ENCODE data around the gene COPZ1. TPM values are rescaled to one million over a fixed set of nuclear protein-coding genes. Genes with fewer than 3 reads are reported as not detected.

COPZ1 gene
- total RNA-seq, 1 experiment from 2014 or later: 293 TPM

DNA sequence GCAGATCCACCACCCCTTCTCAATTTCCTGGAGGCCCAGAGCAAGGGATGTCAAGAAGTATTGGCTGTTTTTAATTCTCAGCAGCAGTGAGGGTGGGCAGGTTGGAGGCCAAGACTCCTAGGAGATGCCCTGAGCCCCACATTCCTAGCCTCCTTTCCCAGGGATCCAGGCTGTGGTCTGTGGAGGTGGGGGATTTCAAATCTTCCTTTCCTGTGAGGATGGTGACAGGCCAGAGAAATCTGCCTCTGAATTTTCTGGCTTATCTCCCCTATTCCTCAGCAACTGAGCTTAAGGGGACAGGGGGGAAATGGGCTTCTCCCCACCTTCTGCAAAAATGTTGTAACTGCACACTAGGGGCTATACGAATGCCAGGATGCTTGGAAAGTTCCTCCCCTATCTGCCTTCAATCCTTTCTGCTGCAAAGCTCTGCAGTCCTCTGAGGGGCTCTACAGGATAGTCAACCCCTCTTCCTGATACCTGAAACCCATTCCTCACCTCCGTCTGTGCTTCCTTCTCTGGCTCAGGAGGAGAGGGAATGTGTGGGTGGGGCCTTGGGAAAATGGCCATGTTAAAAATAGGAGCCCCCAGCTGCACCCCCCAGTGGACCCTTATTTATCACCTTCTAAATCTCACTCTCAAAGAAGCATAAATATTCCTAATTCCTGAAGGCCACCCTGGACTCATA lies 32.7 kb downstream of the COPZ1 start:
- DNase-seq (ENCODE audit: extremely low read depth, low read depth): no peak

- DNase-seq (ENCODE audit: extremely low read depth, low read depth): no peak
Measured at GRCh38 chr12:54358191-54358944, 33.4 kb downstream of the COPZ1 start.

DNA sequence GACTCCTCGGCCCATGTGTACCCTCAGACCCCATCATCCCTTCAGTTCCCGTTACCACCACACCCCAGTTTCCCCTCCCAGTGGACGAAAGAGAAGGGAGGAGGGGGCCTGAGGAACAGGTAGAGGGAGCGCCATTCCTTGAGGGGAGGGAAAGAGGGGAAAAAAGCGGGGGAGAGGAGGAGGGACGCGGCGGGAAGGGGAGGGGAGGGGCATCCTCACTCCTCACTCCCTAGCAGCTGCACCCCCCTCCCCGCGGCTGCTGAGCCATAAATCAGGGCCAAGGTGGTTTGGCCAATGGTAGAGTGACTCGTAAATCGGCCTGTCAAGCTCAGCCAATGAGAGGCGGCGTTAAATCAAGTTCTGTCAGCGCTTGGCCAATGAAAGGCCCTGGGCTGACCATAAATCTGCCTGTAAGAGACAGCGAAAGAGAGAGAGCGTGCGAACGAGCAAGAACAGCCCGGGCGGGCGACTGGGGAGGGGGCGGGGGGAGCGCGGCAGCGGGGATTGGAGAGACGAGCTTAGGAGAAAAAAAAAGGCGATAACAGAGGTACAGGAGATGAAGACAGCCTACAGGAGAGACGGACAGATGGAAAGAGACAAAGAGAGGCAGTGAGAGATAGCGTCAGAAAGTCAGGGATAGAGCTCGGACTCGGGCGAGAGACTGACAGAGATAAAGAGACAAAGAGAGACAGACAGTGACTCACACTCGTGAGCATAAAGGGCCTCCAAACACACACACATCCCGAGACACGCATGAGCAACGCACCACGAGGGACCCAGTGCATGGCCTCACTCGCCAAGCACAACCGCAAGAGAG lies 34.2 kb downstream of the COPZ1 start:
- peak; percentile 99 for DNase-seq (ENCODE audit: extremely low read depth, low read depth)

GRCh38 chr12:54359762-54360351 lies 34.9 kb downstream of the COPZ1 start:
- no peak for DNase-seq (ENCODE audit: extremely low read depth, low read depth)

DNA sequence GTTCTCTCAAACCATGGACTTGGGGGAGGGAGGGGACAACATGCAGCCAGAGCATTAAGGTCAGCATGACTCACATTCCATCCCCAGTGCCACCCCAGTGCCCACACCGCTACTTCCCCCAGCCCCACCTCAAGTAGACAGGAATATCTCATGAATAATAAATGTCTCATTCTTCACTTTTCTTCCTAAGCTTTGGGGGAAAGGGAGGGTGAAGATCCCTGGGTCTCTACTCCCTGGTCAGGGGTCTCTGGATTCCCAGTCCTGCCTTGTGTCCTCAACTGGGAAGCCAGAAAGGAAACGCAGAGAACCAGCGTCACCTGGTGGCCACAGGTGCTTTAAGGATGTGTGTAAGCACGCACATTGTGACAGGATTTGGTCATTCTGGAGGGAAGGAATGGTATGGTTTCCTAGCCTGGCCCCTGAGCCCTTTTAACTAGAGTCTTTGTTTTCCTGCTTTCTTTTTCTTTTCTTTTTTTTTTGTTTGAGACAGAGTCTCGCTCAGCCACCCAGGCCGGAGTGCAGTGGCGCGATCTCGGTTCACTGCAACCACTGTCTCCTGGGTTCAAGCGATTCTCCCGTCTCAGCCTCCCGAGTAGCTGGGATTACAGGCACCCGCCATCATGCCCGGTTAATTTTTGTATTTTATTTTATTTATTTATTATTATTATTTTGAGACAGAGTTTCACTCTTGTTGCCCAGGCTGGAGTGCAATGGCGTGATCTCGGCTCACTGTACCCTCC lies 36.0 kb downstream of the COPZ1 start:
- peak; percentile 85 for DNase-seq (ENCODE audit: extremely low read depth, low read depth)

GRCh38 chr12:54363047-54363446 lies 38.1 kb downstream of the COPZ1 start:
- no peak for DNase-seq (ENCODE audit: extremely low read depth, low read depth)

- no peak for DNase-seq (ENCODE audit: extremely low read depth, low read depth)
Measured at GRCh38 chr12:54363618-54364017, 38.7 kb downstream of the COPZ1 start.

DNA sequence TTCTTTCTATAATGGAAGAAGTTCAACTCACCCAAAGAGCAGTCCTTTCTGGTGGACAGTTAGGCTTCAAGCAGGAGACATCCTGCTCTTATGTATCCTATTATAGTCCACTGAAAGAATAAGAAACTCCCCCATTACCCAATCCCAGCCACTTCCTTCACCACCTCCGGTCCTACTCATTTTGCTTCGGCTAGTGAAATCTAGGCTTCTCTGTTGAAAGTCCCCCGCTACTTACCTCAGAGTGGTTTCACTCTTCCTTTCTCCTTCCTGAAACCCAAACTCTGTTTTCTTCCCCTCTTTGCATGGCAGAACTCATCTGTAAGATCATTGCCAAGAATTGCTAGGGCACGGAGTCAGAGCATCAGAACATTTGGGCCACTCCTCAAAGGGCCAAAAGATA lies 39.5 kb downstream of the COPZ1 start, which contains the start of gene GPR84:
Gene GPR84 (minus strand): TSS at position 74 of the 400 bp plus-strand sequence. CDS start 635 bp downstream, outside the sequence.
- no peak for DNase-seq (ENCODE audit: extremely low read depth, low read depth)

DNA sequence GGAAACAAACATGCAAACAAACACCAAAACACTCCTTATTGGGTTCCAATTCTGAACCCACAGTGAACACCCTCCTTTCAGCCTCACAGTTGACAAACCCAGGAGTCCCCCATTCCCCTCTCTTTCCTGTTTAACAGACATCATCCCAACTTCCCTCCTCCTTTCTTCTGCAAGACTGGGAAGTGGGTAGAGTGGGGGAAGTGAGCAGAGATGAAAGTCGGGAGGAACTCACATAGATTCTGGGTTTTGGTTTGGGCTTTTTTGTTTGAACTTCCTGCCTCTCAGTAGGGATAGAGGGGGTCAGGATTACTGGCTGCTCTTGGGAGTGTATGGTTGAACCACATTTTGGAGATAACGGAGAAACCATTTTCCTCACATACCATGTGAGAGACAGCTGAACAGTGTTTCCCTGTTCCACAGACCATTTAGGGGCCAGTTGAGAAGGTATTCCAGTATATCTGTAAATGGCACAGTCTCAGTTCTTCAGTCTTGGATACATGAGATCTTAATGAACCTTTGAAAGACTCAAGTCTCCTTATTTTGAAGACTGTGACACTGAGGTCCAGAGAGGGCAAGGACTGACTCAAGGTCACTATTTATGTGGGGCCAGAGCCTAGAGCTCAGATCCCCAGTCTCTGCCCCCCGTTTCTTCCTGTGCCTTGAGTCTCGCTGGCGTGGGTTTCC lies 43.2 kb downstream of the COPZ1 start:
- DNase-seq (ENCODE audit: extremely low read depth, low read depth): no peak

DNA sequence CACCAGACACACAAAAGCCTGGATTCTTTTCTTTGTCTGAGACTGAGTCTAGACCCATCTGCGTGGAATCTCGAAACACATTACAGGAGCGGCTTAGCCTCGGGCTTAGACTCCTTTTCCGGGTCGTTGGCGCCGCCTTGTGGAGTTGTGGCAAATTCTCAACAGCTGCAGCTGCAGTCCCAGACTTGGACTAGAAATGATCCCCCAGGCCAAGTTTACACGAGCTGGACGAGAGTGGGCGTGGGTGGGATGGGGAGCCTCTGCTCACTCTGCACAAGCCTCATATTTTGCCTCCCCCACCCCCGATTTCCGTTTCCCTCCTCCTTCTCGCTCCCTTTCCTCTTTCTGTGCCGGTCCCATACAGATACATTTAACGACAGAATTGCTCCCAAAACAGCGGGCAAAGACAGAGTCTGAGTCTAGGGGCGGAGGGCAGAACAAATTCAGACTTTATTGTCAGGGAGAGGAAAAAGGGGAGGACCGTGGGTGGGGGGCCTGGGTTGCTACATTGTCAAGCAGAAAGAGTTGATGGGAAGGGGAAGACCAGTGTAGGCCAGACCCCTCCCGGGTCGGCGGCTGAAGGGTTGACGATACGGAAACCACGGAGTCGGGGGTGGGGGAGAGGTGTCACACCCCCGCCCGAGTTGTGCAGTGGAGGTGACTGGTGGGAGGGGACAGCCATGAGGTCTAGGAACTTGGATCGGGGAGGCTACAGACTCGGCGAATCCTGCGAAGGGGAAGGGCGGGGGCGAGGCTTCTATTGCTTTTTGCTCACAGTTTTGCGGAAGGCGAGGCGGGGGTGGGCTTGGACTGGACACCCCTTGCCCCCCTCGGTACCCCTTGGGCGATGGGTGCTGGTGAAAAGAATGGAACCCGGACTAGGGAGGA lies 44.0 kb downstream of the COPZ1 start:
- peak; percentile 87 for DNase-seq (ENCODE audit: extremely low read depth, low read depth)

GRCh38 chr12:54369597-54370131 lies 44.7 kb downstream of the COPZ1 start:
- no peak for DNase-seq (ENCODE audit: extremely low read depth, low read depth)

DNA sequence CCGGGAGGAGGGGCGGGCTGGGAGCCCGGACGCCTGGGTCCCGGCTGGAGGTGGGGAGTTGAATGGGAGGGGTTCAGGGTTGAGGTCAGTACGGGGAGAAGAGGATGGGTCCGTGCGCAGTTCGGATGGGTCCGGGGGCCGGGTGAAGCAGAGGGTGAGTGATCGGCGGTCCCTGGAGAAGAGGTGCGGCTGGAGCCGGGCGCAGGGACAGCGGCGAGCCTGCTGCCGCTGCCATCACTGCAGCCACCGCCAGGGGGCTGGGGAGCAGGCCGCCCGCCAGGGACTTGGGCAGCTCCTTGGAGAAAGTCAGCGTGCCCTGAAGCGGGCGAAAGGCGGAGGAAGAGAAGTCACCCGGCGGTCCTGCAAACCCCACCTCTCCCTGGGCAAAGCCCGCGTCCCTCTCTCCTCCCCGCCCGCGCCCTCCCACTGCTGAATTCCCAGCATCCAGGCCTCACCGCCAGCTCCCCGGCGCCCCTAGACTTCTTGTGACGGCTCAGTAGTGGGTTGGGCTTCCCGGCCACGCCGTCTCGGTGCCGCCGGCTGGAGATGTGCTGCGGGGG lies 45.3 kb downstream of the COPZ1 start:
- DNase-seq (ENCODE audit: extremely low read depth, low read depth): peak; percentile 73

DNA sequence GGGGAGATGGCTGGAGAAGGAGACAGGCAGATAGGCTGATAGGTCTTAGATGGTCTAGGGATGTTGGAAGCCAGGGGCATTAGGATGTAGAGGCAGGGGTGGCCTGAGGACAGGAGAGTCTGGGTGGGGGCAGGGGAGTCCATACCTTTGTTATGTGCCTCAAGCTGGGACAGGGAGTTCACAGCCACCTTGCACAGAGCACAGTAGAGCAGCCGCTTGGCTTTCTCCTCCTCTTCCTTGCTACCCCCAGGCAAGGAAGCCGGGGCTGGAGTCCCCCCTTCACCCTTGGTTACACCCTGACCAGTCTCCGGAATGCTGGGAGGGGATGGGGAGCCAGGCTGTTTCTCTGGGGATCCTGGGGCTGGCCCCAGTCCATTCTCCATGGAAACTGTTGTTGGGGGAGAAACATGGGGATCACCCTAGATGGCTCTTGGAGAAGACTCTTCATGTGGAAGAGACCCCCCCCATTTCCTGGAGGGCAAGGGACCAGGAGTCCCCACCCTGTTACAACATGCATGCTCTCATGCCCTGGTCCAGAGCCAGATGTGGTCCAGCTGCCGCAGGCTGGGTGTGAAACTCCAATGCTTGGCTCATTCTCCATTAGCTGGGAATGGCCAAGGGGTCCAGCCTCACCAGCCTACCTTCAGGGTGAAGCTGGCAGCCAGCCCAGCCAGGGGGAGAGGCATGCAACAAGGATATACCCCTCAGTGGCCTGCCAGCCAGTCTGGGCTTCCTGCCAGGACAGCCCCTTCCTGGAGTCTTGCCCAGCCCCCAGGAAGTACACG lies 46.6 kb downstream of the COPZ1 start:
- DNase-seq (ENCODE audit: extremely low read depth, low read depth): no peak

GRCh38 chr12:54372113-54372806 lies 47.3 kb downstream of the COPZ1 start:
- no peak for DNase-seq (ENCODE audit: extremely low read depth, low read depth)

- no peak for DNase-seq (ENCODE audit: extremely low read depth, low read depth)
Measured at GRCh38 chr12:54373649-54374561, 49.0 kb downstream of the COPZ1 start.
